Femur (tissue), 1 donor: Measurements from ENCODE around the gene RMDN2.
A peak's percentile ranks its signal among the peaks of the same experiment; 100 is the strongest.
"Not testable (repeated sequence)": the region's sequence is repeated elsewhere in the genome, so short reads cannot be mapped to it uniquely, and the experiment has no call there.

ENCODE experiments used
- DNase-seq: peaks from one replicate; pipeline ENCODE4 v3.0.0-alpha.2; 2017

RMDN2 gene

GRCh38 chr2:37934591-37935513, 9.8 kb downstream of the RMDN2 start:
- no peak for DNase-seq

GRCh38 chr2:37937568-37937967, 12.5 kb downstream of the RMDN2 start:
- DNase-seq: not testable (repeated sequence)

GRCh38 chr2:37941267-37941666, 16.2 kb downstream of the RMDN2 start:
- DNase-seq: not testable (repeated sequence)

- DNase-seq: no peak
Observed at GRCh38 chr2:37944268-37944667, 19.2 kb downstream of the RMDN2 start.

- no peak for DNase-seq
Observed at GRCh38 chr2:37947306-37947705, 22.2 kb downstream of the RMDN2 start.

- not testable (repeated sequence) for DNase-seq
Observed at GRCh38 chr2:37962018-37962739, 37.1 kb downstream of the RMDN2 start.

GRCh38 chr2:37962740-37963121, 37.6 kb downstream of the RMDN2 start:
- DNase-seq: not testable (repeated sequence)

- DNase-seq: not testable (repeated sequence)
Observed at GRCh38 chr2:37963901-37964300, 38.8 kb downstream of the RMDN2 start.

- DNase-seq: no peak
Observed at GRCh38 chr2:37966326-37966725, 41.2 kb downstream of the RMDN2 start.

GRCh38 chr2:37969731-37970130, 44.6 kb downstream of the RMDN2 start:
- DNase-seq: no peak

- no peak for DNase-seq
Observed at GRCh38 chr2:37971971-37972370, 46.9 kb downstream of the RMDN2 start.

GRCh38 chr2:37973615-37974353, 48.7 kb downstream of the RMDN2 start:
- DNase-seq: no peak

GRCh38 chr2:37975808-37976207, 50.7 kb downstream of the RMDN2 start:
- no peak for DNase-seq

GRCh38 chr2:37976411-37976810, 51.3 kb downstream of the RMDN2 start:
- no peak for DNase-seq

- DNase-seq: peak; percentile 70
Observed at GRCh38 chr2:37982147-37982582, 57.1 kb downstream of the RMDN2 start.

GRCh38 chr2:37982847-37983246, 57.8 kb downstream of the RMDN2 start:
- no peak for DNase-seq

- DNase-seq: no peak
Observed at GRCh38 chr2:37983719-37984118, 58.6 kb downstream of the RMDN2 start.

- DNase-seq: no peak
Observed at GRCh38 chr2:37984176-37984575, 59.1 kb downstream of the RMDN2 start.

GRCh38 chr2:37984589-37984988, 59.5 kb downstream of the RMDN2 start:
- no peak for DNase-seq

GRCh38 chr2:37985333-37985732, 60.2 kb downstream of the RMDN2 start:
- DNase-seq: no peak

- no peak for DNase-seq
Observed at GRCh38 chr2:37987098-37987775, 62.1 kb downstream of the RMDN2 start.

- no peak for DNase-seq
Observed at GRCh38 chr2:37992601-37993000, 67.5 kb downstream of the RMDN2 start.

- DNase-seq: no peak
Observed at GRCh38 chr2:37993143-37993542, 68.1 kb downstream of the RMDN2 start.
